NCI-H146 treated with DMSO at 0.1 percent for 48 hours (cell line): ENCODE data around the gene SGMS1.

Experiments
- DNase-seq: peaks from one replicate; lab custom pipeline; 2025; ENCODE audit not compliant: unreplicated experiment; lab: John Stamatoyannopoulos, UW

The SGMS1 gene

DNA sequence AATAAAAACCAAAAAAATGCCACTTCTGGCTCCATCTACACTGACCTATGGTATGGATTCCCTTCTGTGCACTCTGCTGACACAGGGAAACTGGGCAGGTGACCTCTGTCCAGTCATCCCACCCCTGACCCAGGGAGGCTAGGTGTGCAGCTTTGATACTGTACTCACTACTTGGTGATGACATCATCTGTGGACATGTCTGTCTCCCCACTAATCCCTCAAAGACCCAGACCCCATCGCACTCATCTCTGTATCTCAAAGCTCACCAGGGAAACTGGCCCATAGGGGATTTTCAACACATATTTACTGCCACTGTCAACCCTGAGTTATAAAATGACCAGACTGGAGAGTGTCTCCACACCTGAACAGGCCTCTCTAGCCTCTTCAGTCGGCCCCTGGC is 10.6 kb downstream of the SGMS1 start:
- DNase-seq = no peak

DNA sequence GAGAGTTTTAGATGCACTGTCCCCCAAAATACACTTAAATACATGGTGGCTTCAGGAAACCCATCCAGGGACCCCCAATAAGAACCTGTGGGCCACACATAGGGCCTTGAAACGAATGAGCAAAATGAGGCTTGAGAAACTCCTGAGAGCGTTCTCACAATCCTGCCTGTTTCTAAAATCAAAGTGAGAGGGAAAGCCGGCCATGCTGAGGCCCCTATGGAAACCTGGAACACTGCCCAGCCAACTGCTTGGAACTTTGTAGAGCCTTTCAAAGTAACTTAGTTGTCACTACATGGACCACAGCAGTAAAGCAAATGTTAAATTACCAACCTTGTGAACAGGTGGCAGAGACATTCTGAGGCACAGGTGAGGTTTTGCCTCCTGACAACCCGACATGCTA is 13.4 kb downstream of the SGMS1 start:
- no peak for DNase-seq

DNA sequence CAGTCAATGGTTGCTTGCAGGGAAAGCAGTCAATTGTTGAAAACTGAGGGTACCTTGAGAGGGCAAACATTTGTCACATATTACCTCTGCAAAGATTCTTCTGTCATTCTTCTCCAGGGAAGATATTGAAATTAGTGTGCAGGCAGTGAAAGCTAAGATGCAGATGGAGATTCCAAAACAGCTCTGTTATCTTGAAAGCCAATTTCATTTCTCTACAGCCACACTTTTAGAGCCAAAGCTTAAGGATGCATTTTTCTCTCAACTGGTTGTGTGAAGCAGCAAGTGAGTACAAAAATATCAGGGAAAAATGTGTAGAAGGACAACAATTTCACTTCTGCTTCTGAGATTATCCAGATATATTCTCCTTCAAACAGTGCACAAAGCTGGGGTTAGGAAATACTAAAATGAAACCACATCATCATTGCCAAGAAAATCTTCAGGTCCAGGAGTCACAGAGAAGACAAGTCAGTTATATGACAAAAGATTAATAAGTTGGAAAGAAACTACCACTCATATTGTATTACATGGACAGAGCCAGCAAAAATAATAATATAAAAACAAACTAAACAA is 16.3 kb downstream of the SGMS1 start:
- DNase-seq = no peak

DNA sequence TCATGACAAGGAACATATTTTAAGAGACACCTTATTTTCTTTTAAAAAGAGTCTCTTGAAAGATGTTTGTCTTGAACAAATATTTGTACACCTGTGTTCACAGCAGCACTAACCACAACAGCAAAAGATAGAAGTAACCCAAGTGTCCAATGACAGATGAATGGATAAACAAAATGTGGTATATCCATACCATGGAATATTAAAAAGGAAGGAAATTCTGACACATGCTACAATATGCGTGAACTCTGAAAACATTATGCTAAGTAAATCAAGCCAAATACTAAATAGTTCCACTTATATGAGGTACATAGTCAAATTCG is 17.8 kb downstream of the SGMS1 start:
- DNase-seq = no peak

DNA sequence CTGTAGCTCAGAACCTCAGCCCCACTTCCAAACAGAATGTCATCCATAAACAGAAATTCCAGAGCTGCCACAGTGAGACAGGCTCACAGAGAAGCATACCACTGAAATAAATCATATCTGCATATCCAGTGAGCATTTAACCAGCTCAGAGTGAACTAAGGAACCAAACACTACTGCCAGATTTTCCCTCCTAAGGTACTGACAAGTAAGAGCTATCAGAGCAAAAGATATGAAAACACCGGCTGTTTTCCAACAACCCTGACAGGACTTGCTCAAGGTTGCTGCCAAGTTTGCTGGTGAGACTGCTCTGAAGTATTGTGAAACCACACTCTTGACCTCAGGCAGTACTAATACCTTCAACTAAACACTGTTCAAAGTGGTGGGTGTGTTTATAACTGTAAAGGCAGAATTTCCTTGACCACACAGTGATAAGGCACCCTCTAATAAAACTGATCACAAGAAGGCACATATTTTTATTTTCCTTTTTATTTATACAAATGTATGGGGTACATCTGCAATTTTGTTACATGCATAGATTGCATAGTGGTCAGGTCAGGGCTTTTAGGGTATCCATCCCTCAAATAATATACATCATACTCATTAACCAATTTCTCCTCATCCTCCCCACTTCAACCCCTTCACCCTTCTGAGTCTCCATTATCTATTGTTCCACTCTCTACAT is 18.3 kb downstream of the SGMS1 start:
- no peak for DNase-seq

DNA sequence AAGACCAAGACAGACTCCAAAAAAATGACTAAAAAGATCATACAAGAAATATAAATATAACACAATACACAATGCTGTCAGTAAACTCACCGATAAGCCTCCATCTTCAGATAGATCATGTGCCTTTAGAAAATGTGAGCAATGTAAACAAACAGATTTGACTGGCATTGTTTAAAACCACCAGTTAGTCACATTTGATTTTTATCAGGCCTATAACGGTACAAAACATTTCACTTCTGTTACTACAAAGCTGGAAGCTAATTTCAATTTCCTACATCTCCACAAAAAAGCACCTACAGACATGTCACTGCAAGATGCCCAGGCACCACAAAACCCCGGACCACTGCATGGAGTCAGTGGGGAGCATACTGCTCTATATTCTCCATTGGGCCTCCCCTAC is 18.9 kb downstream of the SGMS1 start:
- DNase-seq = no peak

DNA sequence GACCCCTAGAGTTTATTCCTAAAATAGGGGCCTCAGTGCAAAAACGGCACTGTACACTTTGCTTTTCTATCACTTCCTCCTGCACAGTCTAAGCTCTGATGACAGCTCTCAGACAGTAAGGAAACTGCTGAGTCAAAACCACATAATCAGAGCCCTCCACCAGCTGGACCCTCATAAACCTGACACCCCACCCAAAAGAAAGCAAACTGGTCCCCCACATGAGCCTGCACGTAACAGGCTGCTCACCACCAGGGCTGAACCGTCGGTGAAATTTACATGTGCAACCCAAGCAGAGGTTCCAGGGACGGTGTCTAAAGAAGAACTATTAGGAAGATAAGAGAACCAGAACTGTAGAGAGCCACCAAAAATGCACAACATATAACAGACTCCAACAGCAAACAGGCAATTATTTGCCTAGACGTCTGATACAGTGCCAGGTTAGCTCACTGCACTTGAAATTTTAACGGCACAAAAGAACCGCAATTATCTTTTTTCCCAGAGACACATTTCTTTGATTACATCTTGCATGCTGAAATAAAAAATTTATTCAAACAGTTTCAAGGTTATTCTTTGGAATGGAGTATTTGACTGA is 19.6 kb downstream of the SGMS1 start:
- DNase-seq = no peak

DNA sequence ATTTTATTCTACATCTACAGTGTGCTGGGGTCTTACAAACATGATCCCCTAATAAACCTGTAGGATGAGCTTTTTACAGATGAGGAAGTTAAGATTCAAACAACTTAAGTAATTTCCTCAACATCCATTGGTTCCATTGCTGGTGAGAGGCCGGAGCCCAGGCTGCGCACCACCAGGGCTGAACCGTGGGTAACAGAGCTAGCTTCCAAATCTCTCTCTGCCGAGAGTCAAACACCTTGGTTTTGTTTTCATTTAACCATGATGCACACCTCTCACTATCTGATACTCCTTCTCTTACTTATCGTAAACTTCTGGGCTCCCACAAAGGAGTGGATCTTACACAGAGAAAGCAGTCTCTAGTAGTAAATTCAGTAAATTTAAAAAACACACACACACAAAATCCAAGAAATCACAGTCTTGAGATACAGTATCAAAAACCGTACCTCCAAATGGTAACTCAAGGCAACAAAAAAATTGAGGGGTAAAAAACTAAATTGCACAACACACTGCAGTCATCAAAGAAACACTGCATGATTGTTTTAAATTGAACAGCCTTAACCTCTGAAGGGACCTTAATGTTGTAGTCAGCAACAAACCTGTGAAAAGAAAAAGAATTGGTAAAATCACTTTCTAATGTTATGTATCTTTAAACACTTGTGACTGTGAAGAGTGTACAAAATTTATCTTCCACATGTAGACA is 20.5 kb downstream of the SGMS1 start:
- no peak for DNase-seq

DNA sequence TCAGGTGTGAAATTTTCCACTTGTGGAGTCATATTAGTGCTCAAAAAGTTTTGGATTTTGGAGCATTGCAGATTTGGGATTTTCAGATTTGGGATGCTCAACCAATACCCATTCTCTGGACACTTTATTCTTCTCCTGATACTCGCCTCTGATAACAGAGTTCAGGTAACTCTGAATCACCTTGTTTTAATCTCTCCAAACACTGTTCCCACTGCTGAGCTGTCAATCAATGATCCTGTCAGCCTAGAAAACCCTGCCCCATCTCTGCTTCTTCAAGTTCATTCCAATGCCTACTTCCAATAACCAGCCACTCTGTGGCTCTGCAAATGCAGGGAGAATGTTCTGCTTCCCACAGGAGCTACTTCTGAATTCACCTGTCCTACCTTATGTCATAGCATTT is 21.8 kb downstream of the SGMS1 start:
- DNase-seq = no peak

DNA sequence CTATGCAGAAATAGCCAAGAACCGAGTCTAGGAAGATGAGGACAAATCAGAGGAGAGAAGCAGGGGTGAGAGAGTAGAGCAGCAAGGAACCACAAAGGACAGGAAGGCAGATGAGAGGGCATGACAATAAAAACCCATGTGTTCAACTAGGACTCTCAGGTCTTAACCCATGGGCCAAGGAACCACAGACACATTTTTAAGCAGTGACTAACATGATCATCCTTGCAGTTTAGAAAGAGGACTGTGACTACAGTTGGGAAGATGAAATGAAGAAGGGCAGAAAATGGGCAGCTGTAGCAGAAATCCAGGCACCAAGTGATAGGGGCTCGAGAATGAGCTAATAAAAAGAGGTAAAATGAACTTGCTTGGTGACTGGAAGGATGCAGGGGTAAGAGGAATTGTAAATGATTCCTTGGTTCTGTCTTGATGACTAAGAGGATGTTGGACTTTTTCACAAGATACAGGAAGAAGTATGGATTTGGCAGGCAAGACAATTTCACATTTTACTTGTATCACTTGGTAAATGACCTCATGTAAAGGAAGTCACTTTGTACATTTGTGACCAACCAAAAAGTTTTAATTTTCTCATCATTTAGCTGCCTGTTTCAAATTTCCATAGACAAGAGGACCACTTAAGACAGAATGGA is 22.8 kb downstream of the SGMS1 start:
- DNase-seq = no peak

DNA sequence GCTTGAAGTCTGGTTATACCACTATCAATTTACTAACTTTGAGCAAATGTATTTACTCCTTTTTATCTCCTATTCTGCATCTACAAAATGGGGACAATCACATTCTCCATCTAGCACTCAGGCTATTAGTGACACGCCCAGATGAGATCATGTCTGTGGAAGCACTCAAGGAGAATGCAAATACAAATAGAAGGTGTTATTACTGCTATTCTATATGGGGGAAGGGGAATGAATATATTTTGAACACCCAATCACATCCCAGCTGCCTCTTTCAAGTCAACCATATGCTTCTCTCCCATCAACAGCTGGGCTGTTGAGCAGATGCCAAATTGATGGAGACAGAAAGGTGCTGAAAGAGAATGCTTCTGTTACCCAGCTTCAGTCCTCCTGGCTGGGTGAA is 23.5 kb downstream of the SGMS1 start:
- DNase-seq = no peak

DNA sequence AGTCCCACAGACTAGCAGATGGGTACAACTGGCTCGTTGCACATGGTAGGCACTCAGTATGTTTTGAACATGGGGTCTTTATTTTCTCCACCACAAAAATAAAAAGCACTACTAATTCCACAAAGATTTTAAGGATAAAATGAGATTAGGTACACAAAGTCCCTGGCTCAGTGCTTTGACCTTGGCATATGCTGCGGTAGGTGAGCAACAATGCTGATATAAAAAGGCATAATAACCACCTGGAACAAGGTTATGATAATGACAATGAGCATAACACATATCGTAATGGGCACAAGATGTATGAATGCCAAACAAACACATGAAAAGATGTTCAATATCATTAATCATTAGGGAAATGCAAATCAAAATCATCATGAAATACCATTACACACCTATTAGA is 26.9 kb downstream of the SGMS1 start:
- DNase-seq = no peak

DNA sequence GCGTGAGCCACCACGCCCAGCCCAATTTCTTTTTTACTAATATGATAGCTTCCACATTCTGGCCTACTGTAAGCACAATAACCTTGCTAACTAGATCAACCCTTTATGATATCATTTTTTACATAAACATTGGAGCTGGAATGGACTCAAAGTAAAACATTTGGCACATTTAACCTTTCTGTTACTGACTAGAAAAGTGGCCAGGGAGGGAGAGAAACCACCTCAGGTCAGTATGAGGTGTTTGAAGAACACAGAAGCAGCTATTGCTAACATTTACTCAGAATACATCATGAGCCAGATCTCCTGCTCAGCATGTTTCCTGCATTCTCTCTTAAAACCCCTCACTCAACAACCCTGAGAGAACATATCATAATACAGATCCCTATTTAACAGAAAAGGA is 27.3 kb downstream of the SGMS1 start:
- no peak for DNase-seq

DNA sequence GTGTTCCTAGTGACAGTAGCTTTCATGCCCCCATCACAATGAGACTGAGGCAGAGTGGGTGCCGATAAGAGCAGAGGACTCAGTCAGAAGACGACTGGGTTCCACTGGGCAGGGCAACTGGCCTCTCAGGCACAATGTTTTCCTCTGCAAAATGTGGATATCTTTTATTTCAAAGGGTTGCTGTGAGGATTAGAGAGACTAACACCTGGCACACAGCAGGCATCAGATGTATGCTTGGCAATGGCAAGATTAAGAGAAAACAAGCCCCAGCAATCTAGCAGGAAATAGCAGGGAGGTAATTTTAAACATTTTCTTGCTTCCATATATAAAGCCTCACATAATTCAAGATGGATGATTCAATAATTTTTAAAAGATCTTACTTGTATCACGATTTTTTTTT is 28.0 kb downstream of the SGMS1 start:
- no peak for DNase-seq

DNA sequence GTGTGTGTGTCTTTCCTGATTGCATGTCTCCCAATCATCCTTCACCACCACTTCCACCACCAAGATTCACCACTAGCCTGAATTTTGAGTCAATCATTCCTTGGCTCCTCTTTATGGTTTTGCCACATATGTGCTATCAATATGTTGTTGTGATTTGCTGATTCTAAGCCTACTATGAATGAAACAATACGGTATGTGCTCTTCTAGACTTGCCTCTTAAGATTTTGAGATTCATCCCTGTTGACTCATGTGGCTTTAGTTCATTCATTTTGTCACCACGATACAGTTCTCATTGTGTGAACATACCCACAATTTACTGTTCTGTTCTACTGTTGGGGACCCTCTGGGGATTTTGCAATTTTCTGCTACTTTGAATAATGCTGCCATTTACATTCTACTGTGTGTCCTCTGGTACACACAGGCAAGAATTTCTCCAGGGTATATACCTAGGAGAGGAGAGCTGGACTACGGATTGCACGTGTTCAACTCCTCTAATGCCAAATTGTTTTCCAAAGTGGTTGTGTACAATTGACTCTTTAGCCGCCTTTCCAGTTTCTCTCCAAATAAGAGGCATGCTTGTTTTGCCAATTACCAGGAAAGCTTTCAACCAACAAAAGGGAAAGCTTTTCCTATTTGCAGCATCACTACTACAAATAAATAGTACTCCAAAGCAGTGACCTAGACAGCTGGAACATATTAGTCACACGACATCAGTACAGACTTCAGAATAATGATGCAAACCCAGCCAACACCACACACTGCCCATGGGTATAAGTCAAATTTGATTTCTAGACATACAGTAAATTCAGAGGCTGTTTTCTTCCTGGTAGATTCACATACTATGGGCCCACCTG is 30.0 kb downstream of the SGMS1 start:
- DNase-seq = no peak

DNA sequence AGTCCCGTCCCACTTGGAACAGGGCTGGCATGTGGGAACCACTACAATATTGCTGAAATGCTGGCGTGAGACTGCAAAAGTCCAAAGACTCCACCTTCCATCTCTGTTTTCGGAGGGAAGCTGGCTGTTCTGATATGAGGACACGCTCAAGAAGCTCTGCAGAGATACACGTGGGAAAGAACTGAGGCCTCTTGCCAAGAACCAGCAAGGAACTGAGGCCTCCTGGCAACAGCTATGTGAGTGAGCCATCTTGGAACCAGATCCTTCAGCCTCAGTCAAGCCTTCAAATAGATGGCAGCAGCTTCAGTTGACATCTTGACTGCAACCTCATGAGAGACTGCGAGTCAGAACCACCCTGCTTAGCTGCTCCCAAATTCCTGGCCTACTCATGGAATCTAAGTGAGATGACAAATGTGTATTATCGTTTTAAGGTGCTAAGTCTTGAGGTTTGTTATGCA is 30.8 kb downstream of the SGMS1 start:
- no peak for DNase-seq

DNA sequence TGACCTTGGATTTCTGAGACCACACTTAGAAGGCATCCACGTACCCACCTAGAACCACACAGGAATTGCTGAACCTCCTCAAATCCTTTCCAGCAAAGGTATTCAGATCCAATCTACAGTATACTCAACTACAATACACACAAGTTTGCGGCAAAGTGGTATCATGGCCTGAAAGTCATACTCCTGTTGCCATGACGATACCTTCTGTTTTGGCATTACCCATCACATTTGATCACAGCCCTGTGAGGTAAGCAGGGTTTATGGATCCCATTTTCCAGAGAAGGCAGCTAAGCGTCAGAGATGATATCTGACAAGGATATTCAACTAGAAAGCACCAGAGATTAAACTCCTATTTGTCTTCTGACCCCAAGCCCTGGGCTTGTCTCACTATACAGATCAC is 32.8 kb downstream of the SGMS1 start:
- DNase-seq = no peak

DNA sequence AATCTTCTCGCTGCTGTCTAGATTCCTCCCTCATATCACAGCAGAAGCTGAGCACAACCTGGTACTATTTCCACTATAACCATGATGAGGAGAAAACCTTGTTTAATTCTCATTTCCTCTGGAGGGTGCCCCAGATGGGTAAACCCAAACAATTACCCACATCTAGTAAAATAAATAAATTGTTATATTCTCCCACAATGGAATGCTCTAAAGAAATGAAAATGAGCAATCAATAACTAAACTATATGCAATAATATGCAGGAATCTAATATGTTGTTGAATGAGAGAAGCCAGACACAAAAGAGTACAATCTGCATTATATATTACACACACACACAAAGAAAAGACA is 37.0 kb downstream of the SGMS1 start:
- DNase-seq = no peak

DNA sequence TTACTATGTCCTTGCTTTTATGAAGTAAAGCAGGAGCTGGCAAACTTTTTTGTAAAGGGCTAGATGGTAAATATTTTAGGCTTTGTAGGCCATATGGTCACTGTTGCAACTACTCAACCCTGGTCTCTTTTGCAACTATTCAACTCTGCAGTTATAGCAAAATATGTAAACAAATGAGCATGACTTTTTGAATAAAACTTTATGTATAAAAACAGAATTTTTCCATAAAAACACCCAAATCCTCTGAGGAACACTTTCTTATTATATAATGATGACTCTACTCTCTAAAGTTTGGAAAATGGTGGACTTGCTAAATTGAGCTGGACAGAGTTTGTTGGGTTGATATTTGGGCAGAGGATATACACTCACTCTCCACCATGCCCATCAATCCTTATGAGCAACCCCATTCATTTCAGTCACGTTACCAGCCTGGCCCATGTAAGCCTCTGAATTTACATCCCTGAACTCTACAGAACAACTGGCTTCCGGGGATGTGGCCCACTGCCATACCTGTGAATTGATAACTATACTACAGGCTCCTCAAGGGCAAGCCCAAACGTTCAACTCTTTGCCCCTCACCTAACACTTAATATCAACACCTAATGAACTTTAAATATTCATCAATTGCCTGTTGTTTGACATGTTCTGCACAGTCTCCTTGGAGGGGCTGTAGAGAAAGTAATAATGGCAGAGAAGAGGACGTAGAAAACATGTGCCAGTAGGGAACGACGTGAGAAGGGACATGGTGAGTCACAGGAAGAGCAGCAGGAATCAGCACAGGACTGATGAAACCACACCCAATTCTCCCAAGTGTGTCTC is 37.6 kb downstream of the SGMS1 start:
- DNase-seq = no peak
